Measurements from ENCODE around the gene ANAPC5. TPM values are rescaled to one million over a fixed set of nuclear protein-coding genes. Genes with fewer than 3 reads are reported as not detected.
A peak's percentile ranks its signal among the peaks of the same experiment; 100 is the strongest.

The ANAPC5 gene
- total RNA-seq, 1 donor from 2014 or later: 85.8 TPM

DNA sequence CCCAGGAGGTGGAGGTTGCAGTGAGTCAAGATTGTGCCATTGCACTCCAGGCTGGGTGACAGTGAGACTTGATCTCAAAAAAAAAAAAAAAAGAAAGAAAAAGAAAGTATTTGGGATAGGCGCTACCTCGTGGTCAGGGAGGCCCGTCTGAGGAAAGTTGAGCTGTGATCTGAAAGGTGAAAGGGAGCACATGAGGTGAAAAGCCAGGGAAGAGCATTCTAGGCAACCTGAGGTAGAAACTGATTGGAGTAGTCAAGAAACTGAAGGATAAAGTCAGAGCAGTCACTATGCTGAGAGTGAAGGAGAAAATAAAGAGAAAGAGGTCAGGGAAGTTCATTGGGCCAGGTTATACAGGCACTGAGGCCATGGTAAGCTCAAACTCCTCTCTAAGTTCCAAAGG is 7.7 kb downstream of the ANAPC5 start:
- peaks cover 40% of the 10 kb centered on the region for H3K36me3 ChIP-seq (ENCODE audit: insufficient read depth, low read length)
- H3K9ac ChIP-seq (ENCODE audit: low read length): no peak overlapping the region
- peaks cover 14% of the 10 kb centered on the region for H4K20me1 ChIP-seq (ENCODE audit: insufficient read depth, low read length)
- H3K79me2 ChIP-seq (ENCODE audit: insufficient read depth, low read length): peaks cover 22% of the 10 kb centered on the region
- TF ChIP-seq EZH2 (IDR thresholded peaks at IDR 0.05; ENCODE audit: insufficient read depth, low read length): no peak
- TF ChIP-seq, protein P1, sequence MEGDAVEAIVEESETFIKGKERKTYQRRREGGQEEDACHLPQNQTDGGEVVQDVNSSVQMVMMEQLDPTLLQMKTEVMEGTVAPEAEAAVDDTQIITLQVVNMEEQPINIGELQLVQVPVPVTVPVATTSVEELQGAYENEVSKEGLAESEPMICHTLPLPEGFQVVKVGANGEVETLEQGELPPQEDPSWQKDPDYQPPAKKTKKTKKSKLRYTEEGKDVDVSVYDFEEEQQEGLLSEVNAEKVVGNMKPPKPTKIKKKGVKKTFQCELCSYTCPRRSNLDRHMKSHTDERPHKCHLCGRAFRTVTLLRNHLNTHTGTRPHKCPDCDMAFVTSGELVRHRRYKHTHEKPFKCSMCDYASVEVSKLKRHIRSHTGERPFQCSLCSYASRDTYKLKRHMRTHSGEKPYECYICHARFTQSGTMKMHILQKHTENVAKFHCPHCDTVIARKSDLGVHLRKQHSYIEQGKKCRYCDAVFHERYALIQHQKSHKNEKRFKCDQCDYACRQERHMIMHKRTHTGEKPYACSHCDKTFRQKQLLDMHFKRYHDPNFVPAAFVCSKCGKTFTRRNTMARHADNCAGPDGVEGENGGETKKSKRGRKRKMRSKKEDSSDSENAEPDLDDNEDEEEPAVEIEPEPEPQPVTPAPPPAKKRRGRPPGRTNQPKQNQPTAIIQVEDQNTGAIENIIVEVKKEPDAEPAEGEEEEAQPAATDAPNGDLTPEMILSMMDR (IDR thresholded peaks at IDR 0.05; ENCODE audit: insufficient read depth, low read depth, low read length): no peak
- Mint-ChIP-seq H3K27me3 (ENCODE audit: low read depth, unreplicated experiment) (no peaks in the 10 kb centered on the region), H3K27ac (ENCODE audit: unreplicated experiment) (no peak overlapping the region), H3K4me1 (ENCODE audit: low read depth, unreplicated experiment) (no peaks in the 10 kb centered on the region), H3K36me3 (ENCODE audit: low read depth, unreplicated experiment) (peaks cover 13% of the 10 kb centered on the region), H3K9me3 (ENCODE audit: unreplicated experiment) (no peaks in the 10 kb centered on the region), H3K4me3 (ENCODE audit: unreplicated experiment) (no peak overlapping the region)
- no peak for DNase-seq (ENCODE audit: low read depth)
- FAIRE-seq: no peak
- H2AFZ ChIP-seq (ENCODE audit: low read depth, low read length): no peak overlapping the region
- no peak overlapping the region for H3K4me3 ChIP-seq (ENCODE audit: insufficient read depth, low read depth, low read length)
- H3K4me1 ChIP-seq (ENCODE audit: insufficient read depth, low read length): no peaks in the 10 kb centered on the region
- H3K4me2 ChIP-seq (ENCODE audit: low read length): no peak overlapping the region
- H3K27ac ChIP-seq (ENCODE audit: low read depth, low read length): no peak overlapping the region
- H3K9me3 ChIP-seq (ENCODE audit: insufficient read depth, low read depth, low read length): no peaks in the 10 kb centered on the region
- H3K27me3 ChIP-seq (ENCODE audit: insufficient read depth, low read length): no peaks in the 10 kb centered on the region

DNA sequence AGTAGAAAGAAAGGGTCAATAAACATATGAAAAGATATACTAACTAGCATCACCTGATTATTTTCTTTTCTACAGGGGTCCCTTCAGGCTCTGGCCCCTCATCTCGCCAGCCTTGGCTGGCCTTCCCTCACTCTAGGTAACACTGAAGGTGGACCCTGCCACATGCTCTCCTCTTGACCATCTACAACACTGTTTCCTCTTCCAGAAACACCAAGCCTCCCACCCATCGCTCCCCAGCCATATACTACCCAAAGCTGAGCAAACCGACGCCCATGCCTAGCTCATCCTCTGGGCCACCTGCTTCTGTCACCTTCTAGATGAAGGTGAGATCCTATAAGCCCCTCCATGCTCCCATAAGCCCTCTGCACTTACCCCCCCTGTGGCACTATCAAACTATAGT is 14.8 kb downstream of the ANAPC5 start:
- Histone ChIP-seq H3K27me3 (ENCODE audit: insufficient read depth, low read length) (no peaks in the 10 kb centered on the region), H3K9me3 (ENCODE audit: insufficient read depth, low read depth, low read length) (no peaks in the 10 kb centered on the region), H4K20me1 (ENCODE audit: insufficient read depth, low read length) (no peaks in the 10 kb centered on the region), H3K9ac (ENCODE audit: low read length) (no peak overlapping the region), H3K4me3 (ENCODE audit: insufficient read depth, low read depth, low read length) (no peak overlapping the region), H2AFZ (ENCODE audit: low read depth, low read length) (no peak overlapping the region), H3K36me3 (ENCODE audit: insufficient read depth, low read length) (peaks cover 24% of the 10 kb centered on the region), H3K4me1 (ENCODE audit: insufficient read depth, low read length) (no peaks in the 10 kb centered on the region), H3K79me2 (ENCODE audit: insufficient read depth, low read length) (no peaks in the 10 kb centered on the region), H3K4me2 (ENCODE audit: low read length) (no peak overlapping the region), H3K27ac (ENCODE audit: low read depth, low read length) (no peak overlapping the region)
- FAIRE-seq (no peak), DNase-seq (ENCODE audit: low read depth) (no peak)
- Mint-ChIP-seq H3K36me3 (ENCODE audit: low read depth, unreplicated experiment) (peaks cover 4% of the 10 kb centered on the region), H3K4me3 (ENCODE audit: unreplicated experiment) (no peak overlapping the region), H3K27me3 (ENCODE audit: low read depth, unreplicated experiment) (no peaks in the 10 kb centered on the region), H3K4me1 (ENCODE audit: low read depth, unreplicated experiment) (no peaks in the 10 kb centered on the region), H3K9me3 (ENCODE audit: unreplicated experiment) (no peaks in the 10 kb centered on the region), H3K27ac (ENCODE audit: unreplicated experiment) (no peak overlapping the region)
- TF ChIP-seq, protein P1 (IDR thresholded peaks at IDR 0.05; ENCODE audit: insufficient read depth, low read depth, low read length): no peak
- no peak for TF ChIP-seq EZH2 (IDR thresholded peaks at IDR 0.05; ENCODE audit: insufficient read depth, low read length)

GRCh38 chr12:121334513-121335343 is 17.5 kb downstream of the ANAPC5 start:
- Histone ChIP-seq H3K27me3 (ENCODE audit: insufficient read depth, low read length) (no peaks in the 10 kb centered on the region), H3K27ac (ENCODE audit: low read depth, low read length) (no peak overlapping the region), H3K9me3 (ENCODE audit: insufficient read depth, low read depth, low read length) (no peaks in the 10 kb centered on the region), H3K4me1 (ENCODE audit: insufficient read depth, low read length) (no peaks in the 10 kb centered on the region), H4K20me1 (ENCODE audit: insufficient read depth, low read length) (peaks cover 3% of the 10 kb centered on the region), H3K36me3 (ENCODE audit: insufficient read depth, low read length) (peaks cover 41% of the 10 kb centered on the region), H3K79me2 (ENCODE audit: insufficient read depth, low read length) (no peaks in the 10 kb centered on the region), H3K4me3 (ENCODE audit: insufficient read depth, low read depth, low read length) (no peak overlapping the region), H2AFZ (ENCODE audit: low read depth, low read length) (no peak overlapping the region), H3K4me2 (ENCODE audit: low read length) (no peak overlapping the region), H3K9ac (ENCODE audit: low read length) (no peak overlapping the region)
- no peak for FAIRE-seq
- no peaks in the 10 kb centered on the region for H3K36me3 Mint-ChIP-seq (ENCODE audit: low read depth, unreplicated experiment)
- no peaks in the 10 kb centered on the region for H3K4me1 Mint-ChIP-seq (ENCODE audit: low read depth, unreplicated experiment)
- no peak for TF ChIP-seq EZH2 (IDR thresholded peaks at IDR 0.05; ENCODE audit: insufficient read depth, low read length)
- TF ChIP-seq, protein P1 (IDR thresholded peaks at IDR 0.05; ENCODE audit: insufficient read depth, low read depth, low read length): peak; percentile 96
- H3K27me3 Mint-ChIP-seq (ENCODE audit: low read depth, unreplicated experiment): no peaks in the 10 kb centered on the region
- no peak overlapping the region for H3K27ac Mint-ChIP-seq (ENCODE audit: unreplicated experiment)
- no peaks in the 10 kb centered on the region for H3K9me3 Mint-ChIP-seq (ENCODE audit: unreplicated experiment)
- no peak overlapping the region for H3K4me3 Mint-ChIP-seq (ENCODE audit: unreplicated experiment)
- peak; percentile 61 for DNase-seq (ENCODE audit: low read depth)
